Keratinocyte (primary cell): Measurements from ENCODE around the gene TBP. TPM values are rescaled to one million over a fixed set of nuclear protein-coding genes. Genes with fewer than 3 reads are reported as not detected.
A peak's percentile ranks its signal among the peaks of the same experiment; 100 is the strongest.

Experiments used
- DNase-seq: peaks from one replicate; pipeline ENCODE4 v3.0.0-alpha.2; 2011; ENCODE audit warnings: low read depth, missing footprints, low spot score
- FAIRE-seq: peaks from 2 replicates; lab custom pipeline; 2011; peaks lifted over from hg19 to GRCh38; lab: Jason Lieb, UNC
- H2AFZ ChIP-seq: 2 replicates; pipeline ENCODE4 v1.6.0; 2012; ENCODE audit warnings: low read length, control low read depth, inconsistent platforms; ENCODE audit not compliant: control insufficient read depth
- H3K27ac ChIP-seq: 2 replicates; pipeline ENCODE4 v1.5.1; 2011; ENCODE audit warnings: low read length; ENCODE audit not compliant: control insufficient read depth, insufficient read depth
- H3K27me3 ChIP-seq: 3 replicates; pipeline ENCODE4 v1.6.0; 2011; ENCODE audit warnings: low read length; ENCODE audit not compliant: control insufficient read depth, insufficient read depth; ENCODE audit errors: extremely low read depth
- H3K36me3 ChIP-seq, 2 experiments: 2 replicates in 1 of 2; 3 replicates in 1 of 2; pipeline ENCODE4 v1.5.1; 2011; ENCODE audit warnings: low read length in 2 of 2, mild to moderate bottlenecking in 1 of 2; ENCODE audit not compliant: control insufficient read depth in 2 of 2, insufficient read depth in 2 of 2; ENCODE audit errors: extremely low read depth in 1 of 2
- H3K4me1 ChIP-seq: 3 replicates; pipeline ENCODE4 v1.5.1; 2011; ENCODE audit warnings: low read length; ENCODE audit not compliant: control insufficient read depth, insufficient read depth; ENCODE audit errors: extremely low read depth
- H3K4me2 ChIP-seq: 3 replicates; pipeline ENCODE4 v1.6.0; 2011; ENCODE audit warnings: low read depth, low read length; ENCODE audit not compliant: control insufficient read depth, insufficient read depth; ENCODE audit errors: extremely low read depth
- H3K4me3 ChIP-seq, 3 experiments: fragments of 200-600 bp in 1 of 3; sonication (generic) in 1 of 3; 2 replicates in 2 of 3; 3 replicates in 1 of 3; pipeline ENCODE4 v1.5.1; 2011 to 2016; ENCODE audit warnings: low read length in 3 of 3, mild to moderate bottlenecking in 3 of 3, control low read depth in 2 of 3, inconsistent platforms in 1 of 3, low read depth in 1 of 3, mixed read lengths in 1 of 3, mixed run types in 1 of 3, moderate library complexity in 1 of 3; ENCODE audit not compliant: control insufficient read depth in 2 of 3, insufficient read depth in 2 of 3; ENCODE audit errors: extremely low read depth in 1 of 3
- H3K79me2 ChIP-seq: 2 replicates; pipeline ENCODE4 v1.6.0; 2012; ENCODE audit warnings: low read length; ENCODE audit not compliant: control insufficient read depth, insufficient read depth
- H3K9ac ChIP-seq: 3 replicates; pipeline ENCODE4 v1.6.0; 2011; ENCODE audit warnings: low read length; ENCODE audit not compliant: control insufficient read depth, insufficient read depth; ENCODE audit errors: extremely low read depth
- H3K9me1 ChIP-seq: 3 replicates; pipeline ENCODE4 v1.6.0; 2011; ENCODE audit warnings: low read length; ENCODE audit not compliant: control insufficient read depth, insufficient read depth; ENCODE audit errors: extremely low read depth
- H3K9me3 ChIP-seq: 2 replicates; pipeline ENCODE4 v1.5.1; 2012; ENCODE audit warnings: low read depth, low read length; ENCODE audit not compliant: control insufficient read depth
- H4K20me1 ChIP-seq: 3 replicates; pipeline ENCODE4 v1.6.0; 2011; ENCODE audit warnings: low read length; ENCODE audit not compliant: control insufficient read depth, insufficient read depth; ENCODE audit errors: extremely low read depth
- EZH2 ChIP-seq: IDR thresholded peaks from one replicate; pipeline ENCODE4 v1.6.1; 2012; ENCODE audit warnings: inconsistent platforms, mild to moderate bottlenecking, low read length, moderate library complexity
- dilution Hi-C: fragments of 300-500 bp; cut with MboI; formaldehyde crosslinking; loops from one replicate; pipeline ENCODE4 v1.7.0; 2020; ENCODE audit warnings: low sequenced_read_pairs; ENCODE audit not compliant: extremely low pct_ligation_motif_present
- polyA plus RNA-seq, 5 experiments: library from polyadenylated mRNA; depleted of rRNA in 3 of 5; stranded (reverse) in 3 of 5; stranded (forward) in 1 of 5; unstranded in 1 of 5; fragments of >200 nt; gene quantifications; 1 replicate in 1 of 5; 2 replicates in 3 of 5; 3 replicates in 1 of 5; pipeline versions ENCODE4 v1.2.1 to v1.2.3, GENCODE V29; 2011 to 2012; ENCODE audit warnings: missing spikeins in 2 of 5, low read depth in 1 of 5, low replicate concordance in 1 of 5
- TF ChIP-seq, protein P1 (sequence below), 3 experiments: IDR thresholded peaks in 1 of 3; conservative IDR thresholded peaks in 1 of 3; optimal IDR thresholded peaks in 1 of 3; 2 replicates in 2 of 3; 3 replicates in 1 of 3; pipeline versions ENCODE3 to v1.5.1; 2011; ENCODE audit warnings: low read length in 3 of 3, mild to moderate bottlenecking in 3 of 3, moderate library complexity in 2 of 3, control low read depth in 1 of 3, inconsistent platforms in 1 of 3; ENCODE audit not compliant: insufficient read depth in 2 of 3; ENCODE audit errors: extremely low read depth in 1 of 3

TBP gene
- polyA plus RNA-seq, 1 donor (not counting 4 experiments of a cell fraction or from before 2014, with no cell fraction given): 17.3 TPM

DNA sequence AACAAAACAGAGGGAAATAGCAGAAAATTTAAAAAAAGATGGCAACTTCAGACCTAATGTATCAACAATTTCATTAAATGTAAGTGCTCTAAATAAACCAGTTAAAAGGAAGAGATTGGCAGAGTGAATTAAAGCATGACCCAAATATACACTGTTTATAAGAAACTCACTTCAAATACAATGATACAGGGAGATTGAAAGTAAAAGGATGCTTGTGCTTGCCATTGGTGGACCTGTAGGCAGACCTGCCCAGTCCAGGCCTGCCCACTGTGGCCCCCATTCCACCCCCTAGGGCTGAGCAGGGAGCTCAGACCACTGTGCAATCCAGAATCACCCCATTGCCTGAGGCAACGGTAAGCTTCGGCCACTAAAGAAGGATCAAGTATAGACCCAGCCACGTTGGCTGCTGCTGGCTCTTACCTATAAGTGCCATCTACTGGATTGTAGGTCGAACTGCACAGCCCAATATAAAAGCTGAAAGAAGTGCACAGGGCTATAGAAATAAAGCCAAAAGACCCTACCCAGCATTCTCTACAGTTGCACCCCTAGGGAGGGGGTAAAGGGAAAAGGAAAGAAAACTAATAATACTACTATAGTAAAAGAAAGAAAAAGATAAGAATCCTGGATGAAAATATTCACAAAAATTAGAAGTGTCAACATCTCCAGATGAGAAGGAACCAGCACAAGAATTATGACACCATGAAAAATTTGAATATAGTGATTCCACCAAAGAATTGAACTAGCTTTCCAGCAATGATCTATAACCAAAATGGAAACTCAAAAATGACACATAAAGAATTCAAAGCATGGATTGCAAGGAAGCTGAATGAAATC lies 37.2 kb upstream of the TBP start:
- peaks cover 6% of the 10 kb centered on the region for H3K4me1 ChIP-seq
- dilution Hi-C loops: no loop called here
- H3K27me3 ChIP-seq: no peaks in the 10 kb centered on the region
- H3K4me2 ChIP-seq: peak overlapping the region; percentile 41
- no peaks in the 10 kb centered on the region for H3K36me3 ChIP-seq
- H3K9ac ChIP-seq: no peak overlapping the region
- DNase-seq (no peak), FAIRE-seq (peak; percentile 84)
- no peaks in the 10 kb centered on the region for H3K79me2 ChIP-seq
- H2AFZ ChIP-seq: peak overlapping the region; percentile 41
- no peak overlapping the region for H3K27ac ChIP-seq
- H4K20me1 ChIP-seq: no peaks in the 10 kb centered on the region
- H3K9me1 ChIP-seq: no peaks in the 10 kb centered on the region
- no peaks in the 10 kb centered on the region for H3K9me3 ChIP-seq
- TF ChIP-seq, protein P1, sequence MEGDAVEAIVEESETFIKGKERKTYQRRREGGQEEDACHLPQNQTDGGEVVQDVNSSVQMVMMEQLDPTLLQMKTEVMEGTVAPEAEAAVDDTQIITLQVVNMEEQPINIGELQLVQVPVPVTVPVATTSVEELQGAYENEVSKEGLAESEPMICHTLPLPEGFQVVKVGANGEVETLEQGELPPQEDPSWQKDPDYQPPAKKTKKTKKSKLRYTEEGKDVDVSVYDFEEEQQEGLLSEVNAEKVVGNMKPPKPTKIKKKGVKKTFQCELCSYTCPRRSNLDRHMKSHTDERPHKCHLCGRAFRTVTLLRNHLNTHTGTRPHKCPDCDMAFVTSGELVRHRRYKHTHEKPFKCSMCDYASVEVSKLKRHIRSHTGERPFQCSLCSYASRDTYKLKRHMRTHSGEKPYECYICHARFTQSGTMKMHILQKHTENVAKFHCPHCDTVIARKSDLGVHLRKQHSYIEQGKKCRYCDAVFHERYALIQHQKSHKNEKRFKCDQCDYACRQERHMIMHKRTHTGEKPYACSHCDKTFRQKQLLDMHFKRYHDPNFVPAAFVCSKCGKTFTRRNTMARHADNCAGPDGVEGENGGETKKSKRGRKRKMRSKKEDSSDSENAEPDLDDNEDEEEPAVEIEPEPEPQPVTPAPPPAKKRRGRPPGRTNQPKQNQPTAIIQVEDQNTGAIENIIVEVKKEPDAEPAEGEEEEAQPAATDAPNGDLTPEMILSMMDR (optimal IDR thresholded peaks at IDR 0.05 in 1 of 3, IDR thresholded peaks at IDR 0.05 in 1 of 3, conservative IDR thresholded peaks at IDR 0.05 in 1 of 3; ENCODE audit: extremely low read depth in 1 of 3, insufficient read depth in 2 of 3, low read length in 3 of 3): peak; percentile 80 to 82 (median 80)
- no peak for TF ChIP-seq EZH2
- H3K4me3 ChIP-seq: peak overlapping the region in 1 of 3 experiments; percentile 29

DNA sequence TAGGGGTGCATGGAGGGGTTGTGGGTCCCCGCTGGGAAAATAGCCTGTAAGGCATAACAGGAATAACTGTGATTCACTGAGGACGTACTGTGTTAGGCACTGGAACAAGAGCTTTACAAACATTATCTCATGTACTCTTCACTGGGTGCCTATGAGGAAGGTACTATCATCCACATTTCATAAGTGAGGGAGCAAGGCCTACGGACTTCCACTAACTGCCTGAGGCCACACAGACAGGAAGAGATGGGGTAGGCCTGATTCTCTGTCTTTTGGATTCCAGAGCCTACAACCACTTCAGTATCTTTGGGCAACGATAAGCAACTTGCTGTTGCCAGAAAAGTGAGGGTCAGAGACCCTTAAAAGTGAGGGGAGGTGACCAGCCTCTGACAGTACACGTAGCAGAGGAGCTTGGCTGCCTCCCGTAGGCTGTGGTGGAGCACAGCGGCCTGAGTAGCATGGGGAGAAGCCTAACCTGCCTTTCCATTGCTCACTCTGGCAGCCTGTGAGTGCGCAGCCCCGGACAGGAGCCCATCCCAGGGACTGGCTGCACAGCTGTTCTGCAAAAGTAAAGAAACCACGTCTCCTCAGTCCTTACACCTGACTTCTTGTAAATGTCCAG lies 31.5 kb upstream of the TBP start:
- Histone ChIP-seq H3K36me3 (no peaks in the 10 kb centered on the region), H4K20me1 (no peaks in the 10 kb centered on the region), H3K4me3 (no peak overlapping the region), H3K4me2 (no peak overlapping the region), H3K4me1 (no peaks in the 10 kb centered on the region), H3K79me2 (no peaks in the 10 kb centered on the region), H3K9me3 (no peaks in the 10 kb centered on the region), H3K9me1 (no peaks in the 10 kb centered on the region), H3K9ac (no peak overlapping the region), H3K27me3 (no peaks in the 10 kb centered on the region), H2AFZ (no peak overlapping the region), H3K27ac (no peak overlapping the region)
- TF ChIP-seq, protein P1 (optimal IDR thresholded peaks at IDR 0.05 in 1 of 3, IDR thresholded peaks at IDR 0.05 in 1 of 3, conservative IDR thresholded peaks at IDR 0.05 in 1 of 3; ENCODE audit: extremely low read depth in 1 of 3, insufficient read depth in 2 of 3, low read length in 3 of 3): peak; percentile 67 to 88 (median 68)
- no peak for TF ChIP-seq EZH2
- DNase-seq: no peak
- dilution Hi-C loops: no loop called here
- FAIRE-seq: no peak
